ENCODE measurements around the gene GOLGA2. TPM values are rescaled to one million over a fixed set of nuclear protein-coding genes. Genes with fewer than 3 reads are reported as not detected.
"Not testable (repeated sequence)": the region's sequence is repeated elsewhere in the genome, so short reads cannot be mapped to it uniquely, and the experiment has no call there.

GOLGA2 gene
- total RNA-seq, 2 donors from 2014 or later = 46.2 to 54.3 TPM

DNA sequence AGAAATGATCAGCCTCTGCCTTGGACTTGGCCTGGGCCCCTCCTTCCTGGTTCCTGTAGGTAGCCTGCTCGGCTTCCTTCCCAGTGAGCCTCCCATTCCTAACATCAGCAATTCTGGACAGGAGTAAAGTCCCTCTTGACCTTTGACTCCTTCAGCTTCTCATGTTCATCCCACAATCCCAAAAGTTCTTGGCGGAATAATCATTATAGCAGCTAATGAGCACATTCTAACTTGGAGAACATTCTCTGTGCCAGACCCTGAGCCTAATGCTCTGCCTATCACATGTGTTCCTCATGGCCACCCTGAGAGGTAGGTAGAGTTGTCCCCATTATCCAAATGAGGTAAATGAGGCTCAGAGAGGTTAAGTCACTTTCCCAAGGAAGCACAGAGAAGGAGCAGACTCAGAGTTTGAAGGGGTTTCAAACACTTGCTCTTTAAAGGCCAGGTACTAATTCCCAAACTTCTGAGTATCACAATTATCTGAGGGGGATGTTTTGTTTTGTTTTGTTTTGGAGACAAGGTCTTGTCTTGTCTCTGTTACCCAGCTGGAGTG, 21.5 kb upstream of the GOLGA2 start:
- ATAC-seq (no peak), DNase-seq (ENCODE audit: low spot score in 2 of 2) (no peak)
- H3K27ac Mint-ChIP-seq = peak overlapping the region; percentile 55 to 66
- H3K9me3 Mint-ChIP-seq = no peaks in the 10 kb centered on the region
- no peaks in the 10 kb centered on the region for H3K36me3 Mint-ChIP-seq

DNA sequence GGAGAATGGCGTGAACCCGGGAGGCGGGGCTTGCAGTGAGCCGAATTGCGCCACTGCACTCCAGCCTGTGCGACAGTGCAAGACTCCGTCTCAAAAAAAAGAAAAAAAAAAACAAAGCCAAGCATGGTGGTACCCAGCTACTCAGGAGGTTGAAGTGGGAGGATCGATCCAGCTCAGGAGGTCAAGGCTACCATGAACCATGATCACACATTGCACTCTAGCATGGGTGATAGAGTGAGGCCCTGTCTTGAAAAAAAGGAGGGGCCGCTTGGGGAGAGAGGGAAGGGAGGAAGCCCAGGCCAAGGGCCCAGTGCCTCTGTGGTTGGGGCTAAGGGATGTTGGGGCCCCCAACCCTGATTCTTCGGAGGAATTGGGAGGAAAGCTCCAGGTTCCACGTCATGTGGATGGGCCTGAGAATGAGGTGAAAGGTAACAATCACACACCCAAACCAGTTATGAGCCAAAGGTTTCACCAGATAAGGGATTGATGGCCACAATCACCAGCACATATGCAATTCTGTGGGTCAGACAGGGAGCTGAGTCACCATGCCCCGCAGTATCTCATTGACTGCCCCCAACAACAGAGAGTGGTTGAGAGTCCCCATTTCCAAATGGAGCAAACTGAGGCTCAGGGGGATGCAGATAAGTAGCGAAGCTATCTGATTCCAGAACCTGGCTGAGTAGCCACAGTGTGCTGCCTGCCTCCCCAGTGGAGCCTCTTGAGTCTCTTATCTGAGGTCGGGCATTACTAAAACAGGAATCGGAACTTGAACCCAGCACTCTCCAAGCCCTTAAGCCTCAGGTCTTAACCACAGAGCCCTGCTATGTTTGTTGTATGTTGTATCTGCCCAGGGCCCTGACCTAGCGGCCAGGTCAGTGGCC, 20.8 kb upstream of the GOLGA2 start:
- DNase-seq (ENCODE audit: low spot score in 2 of 2) (no peak), ATAC-seq (no peak)
- no peaks in the 10 kb centered on the region for H3K9me3 Mint-ChIP-seq
- H3K36me3 Mint-ChIP-seq = no peaks in the 10 kb centered on the region
- peak overlapping the region in 1 of 2 donors; percentile 55 for H3K27ac Mint-ChIP-seq

DNA sequence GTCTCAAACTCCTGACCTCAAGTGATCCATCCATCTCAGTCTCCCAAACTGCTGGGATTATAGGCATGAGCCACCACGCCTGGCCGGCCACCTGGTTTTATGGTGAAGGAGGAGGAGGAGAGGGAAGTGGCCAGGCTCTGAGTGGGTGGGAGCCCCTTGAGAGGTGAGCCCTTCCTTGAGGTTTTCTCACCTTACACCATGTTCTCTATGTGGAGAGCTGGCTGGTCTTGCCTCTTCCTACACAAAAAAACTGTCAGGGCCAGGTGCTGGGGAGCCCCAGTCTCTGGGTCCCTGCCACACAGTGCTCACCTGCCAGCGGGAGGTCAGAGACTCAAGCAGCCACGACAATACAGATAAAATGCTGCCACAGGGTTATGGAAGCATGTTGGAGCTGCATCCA, 18.3 kb upstream of the GOLGA2 start:
- H3K9me3 Mint-ChIP-seq = no peaks in the 10 kb centered on the region
- no peak overlapping the region for H3K27ac Mint-ChIP-seq
- no peaks in the 10 kb centered on the region for H3K36me3 Mint-ChIP-seq
- DNase-seq (ENCODE audit: low spot score in 2 of 2) (no peak), ATAC-seq (no peak)

DNA sequence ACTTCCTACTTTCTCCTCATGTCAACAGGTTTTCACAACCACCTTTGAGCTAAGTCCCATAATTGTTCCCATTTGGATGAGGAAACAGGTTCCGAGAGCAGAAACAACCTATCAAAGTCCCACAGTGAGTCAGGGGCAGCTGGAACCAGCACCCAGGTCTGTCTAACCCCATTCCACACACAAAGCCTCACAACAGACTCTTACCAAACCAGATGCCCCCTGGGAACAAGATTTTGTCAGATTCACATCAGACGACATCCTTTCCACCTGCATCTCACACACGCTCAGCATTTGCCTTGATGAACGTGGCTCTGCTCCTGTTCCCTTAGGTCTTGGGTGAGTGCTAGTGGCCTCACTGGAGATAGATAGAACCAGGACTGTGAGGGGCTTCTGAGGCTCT, 17.3 kb upstream of the GOLGA2 start:
- H3K27ac Mint-ChIP-seq = no peak overlapping the region
- no peaks in the 10 kb centered on the region for H3K9me3 Mint-ChIP-seq
- no peaks in the 10 kb centered on the region for H3K36me3 Mint-ChIP-seq
- DNase-seq (ENCODE audit: low spot score in 2 of 2) (no peak), ATAC-seq (no peak)

DNA sequence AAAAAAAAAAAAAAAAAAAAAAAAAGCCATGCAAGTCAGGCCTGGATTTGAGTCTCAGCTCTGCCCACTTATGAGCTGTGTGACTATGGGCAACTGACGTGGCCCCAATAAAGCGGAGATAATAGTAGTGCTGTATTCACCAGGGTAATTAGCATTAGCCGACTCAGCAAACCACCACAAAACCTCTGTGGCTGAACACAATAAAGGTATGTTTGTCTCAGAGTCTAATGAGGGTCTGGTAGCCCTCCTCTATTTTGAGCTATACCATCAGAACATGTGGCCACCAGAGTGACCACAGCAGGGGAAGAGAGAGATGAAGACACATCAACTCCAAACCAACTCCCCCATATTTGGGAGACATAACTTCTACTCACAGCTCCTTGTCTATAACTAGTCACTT, 16.2 kb upstream of the GOLGA2 start:
- H3K36me3 Mint-ChIP-seq = no peaks in the 10 kb centered on the region

DNA sequence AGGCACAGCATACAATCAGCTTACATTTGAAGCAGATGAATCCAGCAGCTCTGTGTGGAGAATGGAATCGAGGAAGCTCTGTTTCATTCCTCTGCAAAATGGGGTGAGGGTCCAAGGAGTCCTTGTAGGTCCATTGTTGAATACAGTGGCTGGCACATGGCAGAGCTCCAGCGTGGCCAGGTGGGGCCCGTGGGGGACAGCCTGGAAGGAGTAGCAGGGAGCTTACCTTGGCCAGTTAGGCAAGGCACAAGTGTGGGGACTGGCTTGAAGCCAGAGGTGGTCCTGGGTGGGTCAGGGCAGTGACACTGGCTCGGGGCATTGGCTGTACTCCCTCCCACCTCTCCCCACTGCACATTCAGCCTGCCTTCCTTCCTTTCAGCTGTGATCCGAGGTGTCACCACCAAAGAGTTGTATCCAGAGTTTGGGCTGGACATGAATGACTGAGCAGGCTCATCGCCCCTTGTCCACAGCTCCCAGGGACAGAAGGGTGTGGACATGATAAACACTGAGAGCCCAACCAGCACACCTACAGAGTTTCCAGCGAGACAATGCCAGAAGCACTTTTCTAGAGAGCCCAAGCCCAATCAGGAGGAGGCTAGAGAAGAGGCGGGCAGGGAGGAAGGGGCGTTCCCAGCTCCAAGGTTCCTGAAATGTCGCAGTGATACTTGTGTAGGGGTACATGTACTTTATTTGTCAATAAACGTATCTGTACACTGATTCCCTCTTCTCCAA, 12.6 kb upstream of the GOLGA2 start:
- ATAC-seq = no peak
- H3K36me3 Mint-ChIP-seq = no peaks in the 10 kb centered on the region
- H3K9me3 Mint-ChIP-seq = no peaks in the 10 kb centered on the region
- DNase-seq (ENCODE audit: low spot score in 2 of 2) = no peak
- no peak overlapping the region for H3K27ac Mint-ChIP-seq

More for the DNA sequence above, 16.2 kb upstream of the GOLGA2 start:
- Mint-ChIP-seq H3K27ac (no peak overlapping the region), H3K9me3 (no peaks in the 10 kb centered on the region)
- ATAC-seq (no peak), DNase-seq (ENCODE audit: low spot score in 2 of 2) (no peak)

DNA sequence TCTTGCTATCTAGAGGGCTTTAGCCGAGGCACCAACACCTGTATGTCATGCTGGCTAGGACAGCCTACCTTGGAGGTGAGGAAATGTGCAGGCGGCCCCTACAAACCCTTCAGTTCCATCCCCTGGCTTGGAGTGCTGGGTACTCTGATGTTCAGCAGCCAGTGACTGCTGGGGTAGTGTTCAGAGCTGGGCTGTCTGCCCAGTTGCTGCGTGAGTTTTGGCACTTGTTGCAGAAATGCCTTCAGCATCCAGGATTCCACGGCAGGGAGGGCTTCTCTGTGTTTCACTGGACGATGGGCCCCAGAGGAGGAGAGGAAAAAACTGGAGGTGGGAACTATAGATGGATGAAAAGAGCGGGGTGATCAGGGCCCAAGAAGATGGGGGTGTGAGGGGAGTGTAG, 10.6 kb upstream of the GOLGA2 start:
- DNase-seq (ENCODE audit: low spot score in 2 of 2) (no peak), ATAC-seq (no peak)
- no peaks in the 10 kb centered on the region for H3K36me3 Mint-ChIP-seq
- H3K9me3 Mint-ChIP-seq = no peaks in the 10 kb centered on the region
- H3K27ac Mint-ChIP-seq = peak overlapping the region in 1 of 2 donors; percentile 72

DNA sequence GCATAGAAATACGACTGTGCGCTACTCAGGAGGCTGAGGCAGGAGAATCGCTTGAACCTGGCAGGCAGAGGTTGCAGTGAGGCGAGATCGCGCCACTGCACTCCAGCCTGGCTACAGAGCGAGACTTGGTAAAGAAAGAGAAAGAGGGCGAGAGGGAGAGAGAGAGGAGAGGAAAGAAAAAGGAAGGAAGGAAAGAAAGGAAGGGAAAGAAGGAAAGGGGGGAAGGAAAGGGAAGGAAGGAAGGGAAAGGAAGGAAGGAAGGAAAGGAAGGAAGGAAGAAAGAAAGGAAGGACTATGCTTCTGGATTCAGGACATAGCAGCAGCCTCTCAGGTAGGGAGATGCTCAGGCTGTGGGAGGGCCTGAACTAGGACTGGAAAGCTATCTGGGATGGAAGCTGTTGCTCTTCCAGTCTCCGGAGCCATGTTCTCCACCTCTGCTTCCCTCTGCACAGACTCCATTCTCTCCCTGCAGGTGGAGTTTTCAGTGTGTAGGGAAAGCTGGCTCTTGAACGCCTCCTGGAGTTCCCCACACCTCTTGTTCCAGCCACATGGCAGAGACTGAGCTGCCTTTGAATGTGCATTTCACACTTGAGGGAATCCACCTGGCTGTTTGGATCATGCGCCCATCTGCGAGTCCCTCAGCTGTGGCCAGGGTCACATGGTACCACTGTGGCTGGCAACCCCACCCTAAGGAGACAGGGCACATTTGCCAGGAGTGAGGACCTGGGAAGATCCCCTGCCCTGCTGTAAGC, 9.4 kb upstream of the GOLGA2 start:
- Mint-ChIP-seq H3K27ac (peak overlapping the region in 1 of 2 donors; percentile 29), H3K9me3 (no peaks in the 10 kb centered on the region)
- no peak for ATAC-seq

DNA sequence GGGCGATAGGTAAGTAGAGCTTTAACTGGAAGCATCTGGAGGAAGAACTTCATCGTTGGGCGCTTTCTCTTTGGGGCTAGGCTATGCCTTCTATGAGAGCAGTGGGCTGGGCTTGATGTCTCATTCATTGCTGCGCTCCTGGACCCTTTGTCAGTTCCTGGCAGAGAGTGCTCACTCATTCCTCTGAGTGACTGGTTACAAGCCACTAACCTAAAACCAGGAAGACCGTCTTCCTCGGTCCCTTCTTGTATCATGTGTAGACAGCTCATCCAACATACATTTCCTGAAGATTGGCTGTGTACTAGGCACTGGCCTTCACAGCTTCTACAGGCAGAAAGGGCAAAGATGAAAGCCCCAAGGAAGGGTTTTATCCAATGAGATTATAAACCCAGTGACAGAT, 6.7 kb upstream of the GOLGA2 start:
- Mint-ChIP-seq H3K27ac (no peak overlapping the region), H3K9me3 (no peaks in the 10 kb centered on the region), H3K36me3 (no peaks in the 10 kb centered on the region)
- ATAC-seq = no peak
- no peak for DNase-seq (ENCODE audit: low spot score in 2 of 2)

More for the DNA sequence above, 9.4 kb upstream of the GOLGA2 start:
- no peak for DNase-seq (ENCODE audit: low spot score in 2 of 2)
- no peaks in the 10 kb centered on the region for H3K36me3 Mint-ChIP-seq

DNA sequence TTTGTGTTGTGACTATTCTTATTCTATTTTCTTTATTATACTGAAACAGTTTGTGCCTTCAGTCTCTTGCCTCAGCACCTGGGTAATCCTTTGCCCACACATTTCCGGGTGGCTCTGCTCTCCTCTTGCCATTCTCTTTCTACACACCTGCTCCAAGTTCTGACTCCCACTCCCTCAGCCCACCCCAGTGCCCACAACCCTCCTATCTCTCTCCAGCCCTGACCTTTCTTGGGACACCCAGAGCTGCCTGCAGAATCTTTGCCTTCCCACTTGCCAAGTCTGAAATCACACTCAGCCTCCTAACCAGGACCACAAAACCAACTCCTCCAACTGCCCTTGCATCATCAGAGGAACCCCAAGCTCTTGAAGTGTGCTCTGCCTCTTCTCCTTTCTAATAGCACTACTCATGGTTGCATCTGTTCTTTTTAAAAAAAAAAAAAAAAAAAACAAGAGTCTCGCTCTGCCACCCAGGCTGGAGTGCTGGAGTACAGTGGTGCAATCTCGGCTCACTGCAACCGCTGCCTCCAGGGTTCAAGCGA, 4.3 kb upstream of the GOLGA2 start:
- peaks cover 0 to 7% of the 10 kb centered on the region in 2 donors for H3K36me3 Mint-ChIP-seq
- peak overlapping the region; percentile 43 to 72 for H3K27ac Mint-ChIP-seq
- DNase-seq (ENCODE audit: low spot score in 2 of 2) (no peak), ATAC-seq (no peak)
- H3K9me3 Mint-ChIP-seq = no peaks in the 10 kb centered on the region

DNA sequence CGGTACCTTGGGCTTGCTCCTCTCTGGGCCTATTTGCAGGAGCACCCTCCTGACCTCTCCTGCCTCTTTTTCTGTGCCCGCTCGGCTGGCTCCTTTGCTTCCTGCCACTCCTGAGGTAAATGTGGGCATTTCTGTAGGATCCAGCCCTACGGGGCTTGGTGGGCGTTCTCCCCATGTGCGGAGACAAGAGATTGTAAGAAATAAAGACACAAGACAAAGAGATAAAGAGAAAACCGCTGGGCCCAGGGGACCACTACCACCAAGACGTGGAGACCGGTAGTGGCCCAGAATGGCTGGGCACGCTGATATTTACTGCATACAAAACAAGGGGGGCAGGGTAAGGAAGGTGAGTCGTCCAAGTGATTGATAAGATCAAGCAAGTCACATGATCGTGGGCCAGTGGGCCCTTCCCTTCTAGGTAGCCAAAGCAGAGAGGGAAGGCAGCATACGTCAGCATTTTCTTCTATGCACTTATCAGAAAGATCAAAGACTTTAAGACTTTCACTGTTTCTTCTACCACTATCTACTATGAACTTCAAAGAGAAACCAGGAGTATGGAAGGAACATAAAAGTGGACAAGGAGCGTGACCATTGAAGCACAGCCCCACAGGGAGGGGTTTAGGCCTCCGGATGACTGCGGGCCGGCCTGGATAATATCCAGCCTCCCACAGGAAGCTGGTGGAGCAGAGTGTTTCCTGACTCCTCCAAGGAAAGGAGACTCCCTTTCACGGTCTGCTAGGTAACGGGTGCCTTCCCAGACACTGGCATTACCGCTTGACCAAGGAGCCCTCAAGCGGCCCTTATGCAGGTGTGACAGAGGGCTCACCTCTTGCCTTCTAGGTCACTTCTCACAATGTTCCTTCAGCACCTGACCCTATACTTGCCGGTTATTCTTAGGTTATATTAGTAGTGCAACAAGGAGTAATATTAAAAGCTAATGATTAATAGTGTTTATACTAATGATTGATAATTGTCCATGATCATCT, 3.6 kb upstream of the GOLGA2 start:
- ATAC-seq; DNase-seq (ENCODE audit: low spot score in 2 of 2); H3K9me3 Mint-ChIP-seq: not testable (repeated sequence)
- Mint-ChIP-seq H3K27ac (peak overlapping the region in 1 of 2 donors; percentile 43), H3K36me3 (peaks cover 0 to 12% of the 10 kb centered on the region in 2 donors)

DNA sequence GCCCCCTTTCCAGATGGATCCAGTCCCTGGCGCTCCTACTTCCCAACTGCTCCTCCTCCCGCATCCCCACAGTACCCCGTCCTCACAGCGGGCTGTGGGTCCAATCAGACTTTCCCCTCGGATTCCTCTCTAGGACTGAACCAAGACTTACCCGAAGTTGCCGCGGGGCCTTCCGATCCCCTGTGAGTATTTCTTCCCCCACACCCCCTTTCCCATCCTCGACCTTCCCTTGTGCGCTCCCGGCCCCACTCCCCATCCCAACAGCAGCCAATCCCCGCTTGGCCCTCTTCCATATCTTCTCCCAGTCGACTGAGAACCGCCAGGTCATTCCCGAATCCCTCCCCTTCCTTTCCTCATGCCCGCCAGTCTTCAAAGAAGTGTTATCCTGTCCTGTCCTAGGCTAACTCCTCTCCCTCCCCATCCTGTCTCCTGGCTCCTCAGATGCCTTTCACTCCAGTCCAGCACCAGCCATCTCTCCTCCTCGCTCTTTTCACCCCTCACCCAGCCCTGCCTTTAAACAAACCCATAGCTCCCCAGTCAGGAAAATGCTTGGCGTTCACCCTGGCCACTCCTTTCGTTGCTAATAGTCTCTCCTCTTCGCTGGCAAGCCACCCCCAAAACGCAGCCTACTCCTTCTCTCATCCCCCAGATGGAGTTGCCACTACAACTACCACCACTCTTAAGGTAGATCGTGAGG, 915 bp upstream of the GOLGA2 start:
- Mint-ChIP-seq H3K9me3 (no peaks in the 10 kb centered on the region), H3K36me3 (peaks cover 0 to 12% of the 10 kb centered on the region in 2 donors), H3K27ac (peak overlapping the region; percentile 98 to 99)
- no peak for DNase-seq (ENCODE audit: low spot score in 2 of 2)
- peak in 1 of 2 donors; percentile 3 for ATAC-seq

DNA sequence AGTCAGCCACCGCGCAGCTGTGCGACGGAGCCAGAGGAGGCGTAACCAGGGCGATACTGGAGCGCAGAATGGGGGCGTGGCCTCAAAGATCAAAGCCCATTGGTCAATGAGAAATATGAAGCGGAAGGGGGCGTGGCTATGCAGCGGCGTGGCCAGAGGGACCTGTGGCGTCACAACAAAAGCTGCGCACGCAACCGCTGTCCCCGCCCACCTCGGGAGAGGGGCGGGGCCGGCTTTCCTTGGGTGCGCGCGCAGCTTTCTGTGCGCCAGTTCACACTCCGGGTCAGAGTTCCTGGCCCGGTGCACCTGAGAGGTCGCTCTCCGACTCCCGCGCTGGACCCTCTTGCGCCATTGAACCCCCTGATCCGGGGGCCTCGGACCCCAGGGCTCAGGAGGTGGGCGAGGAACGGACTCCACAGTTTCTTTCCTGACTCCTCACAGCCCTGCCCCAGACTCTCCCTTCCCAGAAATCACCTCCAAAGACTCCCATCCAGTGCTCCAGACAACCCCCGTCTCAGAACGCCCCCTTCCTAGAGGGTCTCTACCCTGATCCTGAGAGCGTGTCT, 284 bp upstream of the GOLGA2 start, which contains the start of gene SWI5:
Gene SWI5 (plus strand): TSS at position 269 of the 566 bp plus-strand sequence.
- DNase-seq (ENCODE audit: low spot score in 2 of 2) (peak; percentile 100), ATAC-seq (peak; percentile 98 to 99)
- Mint-ChIP-seq H3K9me3 (no peaks in the 10 kb centered on the region), H3K27ac (peak within 1 kb of the TSS; percentile 98 to 99), H3K36me3 (peaks cover 0 to 12% of the 10 kb centered on the region in 2 donors)

DNA sequence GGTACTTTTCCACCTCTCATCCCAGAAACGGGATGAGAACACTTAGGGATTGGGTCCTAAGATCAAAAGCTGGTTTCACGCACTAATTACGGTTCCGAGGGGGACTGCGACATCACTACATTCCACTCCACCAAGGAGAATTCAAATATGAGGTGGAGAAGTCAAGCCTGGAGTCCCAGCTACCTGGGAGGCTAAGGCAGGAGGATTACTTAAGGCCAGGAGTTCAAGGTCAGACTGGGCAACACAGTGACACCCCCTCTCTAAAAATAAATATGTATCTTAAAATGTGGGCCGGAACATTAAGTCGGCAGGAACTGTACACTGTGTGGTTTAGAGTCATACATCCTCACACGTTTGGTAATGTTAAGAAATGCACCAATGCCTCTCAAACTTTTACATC, 1.6 kb downstream of the GOLGA2 start:
- no peak for ATAC-seq
- Mint-ChIP-seq H3K27ac (peak overlapping the region in 1 of 2 donors; percentile 98), H3K36me3 (peaks cover 0 to 12% of the 10 kb centered on the region in 2 donors), H3K9me3 (no peaks in the 10 kb centered on the region)
- DNase-seq (ENCODE audit: low spot score in 2 of 2) = no peak
